Keratinocyte (primary cell): ENCODE data around the gene WDR11. TPM values are rescaled to one million over a fixed set of nuclear protein-coding genes. Genes with fewer than 3 reads are reported as not detected.

Source experiments
- DNase-seq: peaks from one replicate; pipeline ENCODE4 v3.0.0-alpha.2; 2011; ENCODE audit warnings: low read depth, missing footprints, low spot score
- FAIRE-seq: peaks from 2 replicates; lab custom pipeline; 2011; peaks lifted over from hg19 to GRCh38; lab: Jason Lieb, UNC
- H2AFZ ChIP-seq: 2 replicates; pipeline ENCODE4 v1.6.0; 2012; ENCODE audit warnings: low read length, control low read depth, inconsistent platforms; ENCODE audit not compliant: control insufficient read depth
- H3K27ac ChIP-seq: 2 replicates; pipeline ENCODE4 v1.5.1; 2011; ENCODE audit warnings: low read length; ENCODE audit not compliant: control insufficient read depth, insufficient read depth
- H3K27me3 ChIP-seq: 3 replicates; pipeline ENCODE4 v1.6.0; 2011; ENCODE audit warnings: low read length; ENCODE audit not compliant: control insufficient read depth, insufficient read depth; ENCODE audit errors: extremely low read depth
- H3K36me3 ChIP-seq, 2 experiments: 2 replicates in 1 of 2; 3 replicates in 1 of 2; pipeline ENCODE4 v1.5.1; 2011; ENCODE audit warnings: low read length in 2 of 2, mild to moderate bottlenecking in 1 of 2; ENCODE audit not compliant: control insufficient read depth in 2 of 2, insufficient read depth in 2 of 2; ENCODE audit errors: extremely low read depth in 1 of 2
- H3K4me1 ChIP-seq: 3 replicates; pipeline ENCODE4 v1.5.1; 2011; ENCODE audit warnings: low read length; ENCODE audit not compliant: control insufficient read depth, insufficient read depth; ENCODE audit errors: extremely low read depth
- H3K4me2 ChIP-seq: 3 replicates; pipeline ENCODE4 v1.6.0; 2011; ENCODE audit warnings: low read depth, low read length; ENCODE audit not compliant: control insufficient read depth, insufficient read depth; ENCODE audit errors: extremely low read depth
- H3K4me3 ChIP-seq, 3 experiments: fragments of 200-600 bp in 1 of 3; sonication (generic) in 1 of 3; 2 replicates in 2 of 3; 3 replicates in 1 of 3; pipeline ENCODE4 v1.5.1; 2011 to 2016; ENCODE audit warnings: low read length in 3 of 3, mild to moderate bottlenecking in 3 of 3, control low read depth in 2 of 3, inconsistent platforms in 1 of 3, low read depth in 1 of 3, mixed read lengths in 1 of 3, mixed run types in 1 of 3, moderate library complexity in 1 of 3; ENCODE audit not compliant: control insufficient read depth in 2 of 3, insufficient read depth in 2 of 3; ENCODE audit errors: extremely low read depth in 1 of 3
- H3K79me2 ChIP-seq: 2 replicates; pipeline ENCODE4 v1.6.0; 2012; ENCODE audit warnings: low read length; ENCODE audit not compliant: control insufficient read depth, insufficient read depth
- H3K9ac ChIP-seq: 3 replicates; pipeline ENCODE4 v1.6.0; 2011; ENCODE audit warnings: low read length; ENCODE audit not compliant: control insufficient read depth, insufficient read depth; ENCODE audit errors: extremely low read depth
- H3K9me1 ChIP-seq: 3 replicates; pipeline ENCODE4 v1.6.0; 2011; ENCODE audit warnings: low read length; ENCODE audit not compliant: control insufficient read depth, insufficient read depth; ENCODE audit errors: extremely low read depth
- H3K9me3 ChIP-seq: 2 replicates; pipeline ENCODE4 v1.5.1; 2012; ENCODE audit warnings: low read depth, low read length; ENCODE audit not compliant: control insufficient read depth
- H4K20me1 ChIP-seq: 3 replicates; pipeline ENCODE4 v1.6.0; 2011; ENCODE audit warnings: low read length; ENCODE audit not compliant: control insufficient read depth, insufficient read depth; ENCODE audit errors: extremely low read depth
- CTCF ChIP-seq, 3 experiments: IDR thresholded peaks in 1 of 3; conservative IDR thresholded peaks in 1 of 3; optimal IDR thresholded peaks in 1 of 3; 2 replicates in 2 of 3; 3 replicates in 1 of 3; pipeline versions ENCODE3 to v1.5.1; 2011; ENCODE audit warnings: low read length in 3 of 3, mild to moderate bottlenecking in 3 of 3, moderate library complexity in 2 of 3, control low read depth in 1 of 3, inconsistent platforms in 1 of 3; ENCODE audit not compliant: insufficient read depth in 2 of 3; ENCODE audit errors: extremely low read depth in 1 of 3
- EZH2 ChIP-seq: IDR thresholded peaks from one replicate; pipeline ENCODE4 v1.6.1; 2012; ENCODE audit warnings: inconsistent platforms, mild to moderate bottlenecking, low read length, moderate library complexity
- dilution Hi-C: fragments of 300-500 bp; cut with MboI; formaldehyde crosslinking; loops from one replicate; pipeline ENCODE4 v1.7.0; 2020; ENCODE audit warnings: low sequenced_read_pairs; ENCODE audit not compliant: extremely low pct_ligation_motif_present
- polyA plus RNA-seq, 5 experiments: library from polyadenylated mRNA; depleted of rRNA in 3 of 5; stranded (reverse) in 3 of 5; stranded (forward) in 1 of 5; unstranded in 1 of 5; fragments of >200 nt; gene quantifications; 1 replicate in 1 of 5; 2 replicates in 3 of 5; 3 replicates in 1 of 5; pipeline versions ENCODE4 v1.2.1 to v1.2.3, GENCODE V29; 2011 to 2012; ENCODE audit warnings: missing spikeins in 2 of 5, low read depth in 1 of 5, low replicate concordance in 1 of 5

WDR11 gene
- polyA plus RNA-seq, 1 donor (not counting 4 experiments of a cell fraction or from before 2014, with no cell fraction given) = 79.2 TPM

DNA sequence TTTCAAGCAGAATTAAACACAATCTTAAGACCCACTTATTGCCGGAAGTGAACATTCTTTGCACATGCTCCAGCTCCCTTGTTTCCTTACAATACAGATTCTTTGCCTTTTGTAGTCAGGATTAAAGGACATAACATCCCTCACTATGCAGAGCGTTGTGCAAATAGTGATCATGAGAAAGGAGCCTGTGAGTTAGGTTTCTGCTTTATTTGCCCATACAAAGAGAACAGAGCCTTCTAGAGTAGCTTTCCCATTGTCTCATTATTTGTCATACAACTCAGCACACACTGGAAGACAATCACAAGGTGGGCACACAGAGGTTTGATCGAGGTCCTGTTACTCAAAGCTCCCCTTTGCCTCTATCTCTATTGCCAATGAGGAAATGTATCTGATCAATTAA lies 48.2 kb upstream of the WDR11 start:
- Histone ChIP-seq H3K4me2 (no peak overlapping the region), H3K9me3 (no peaks in the 10 kb centered on the region), H4K20me1 (no peaks in the 10 kb centered on the region), H2AFZ (no peak overlapping the region), H3K79me2 (no peaks in the 10 kb centered on the region), H3K4me3 (no peak overlapping the region), H3K9me1 (no peaks in the 10 kb centered on the region), H3K27ac (no peak overlapping the region), H3K4me1 (no peaks in the 10 kb centered on the region), H3K27me3 (no peaks in the 10 kb centered on the region), H3K9ac (no peak overlapping the region), H3K36me3 (no peaks in the 10 kb centered on the region)
- TF ChIP-seq EZH2 = no peak
- TF ChIP-seq CTCF (optimal IDR thresholded peaks at IDR 0.05 in 1 of 3, IDR thresholded peaks at IDR 0.05 in 1 of 3, conservative IDR thresholded peaks at IDR 0.05 in 1 of 3; ENCODE audit: extremely low read depth in 1 of 3, insufficient read depth in 2 of 3, low read length in 3 of 3) = no peak
- FAIRE-seq (no peak), DNase-seq (no peak)
- dilution Hi-C loops = no loop called here

- Histone ChIP-seq H3K27me3 (no peaks in the 10 kb centered on the region), H2AFZ (no peak overlapping the region), H3K9me3 (no peaks in the 10 kb centered on the region), H3K4me1 (no peaks in the 10 kb centered on the region), H3K27ac (no peak overlapping the region), H3K9ac (no peak overlapping the region), H3K9me1 (no peaks in the 10 kb centered on the region), H3K4me3 (no peak overlapping the region), H3K79me2 (no peaks in the 10 kb centered on the region), H4K20me1 (no peaks in the 10 kb centered on the region), H3K4me2 (no peak overlapping the region), H3K36me3 (no peaks in the 10 kb centered on the region)
- TF ChIP-seq EZH2 (no peak), CTCF (optimal IDR thresholded peaks at IDR 0.05 in 1 of 3, IDR thresholded peaks at IDR 0.05 in 1 of 3, conservative IDR thresholded peaks at IDR 0.05 in 1 of 3; ENCODE audit: extremely low read depth in 1 of 3, insufficient read depth in 2 of 3, low read length in 3 of 3) (no peak)
- dilution Hi-C loops = no loop called here
- FAIRE-seq (no peak), DNase-seq (no peak)
Observed at GRCh38 chr10:120803972-120804371, 47.2 kb upstream of the WDR11 start.
